Right renal cortex interstitium (tissue), 3 donors: ENCODE data around the gene AP1S3. TPM values are rescaled to one million over a fixed set of nuclear protein-coding genes. Genes with fewer than 3 reads are reported as not detected.
"Not testable (repeated sequence)": the region's sequence is repeated elsewhere in the genome, so short reads cannot be mapped to it uniquely, and the experiment has no call there.

Source experiments
- DNase-seq, 3 donors: peaks; one replicate each; pipeline ENCODE4 v3.0.0-alpha.2; 2013; ENCODE audit warnings: low read depth in 3 of 3, low spot score in 2 of 3
- polyA plus RNA-seq, 3 donors: library from polyadenylated mRNA; unstranded; fragments of 120-200 nt; gene quantifications; one replicate each; pipeline ENCODE4 v1.2.1, GENCODE V29; 2013; ENCODE audit not compliant: insufficient read length in 3 of 3

AP1S3 gene
- polyA plus RNA-seq, 3 donors, result 11.2 to 13.5 (median 12.6) TPM

DNA sequence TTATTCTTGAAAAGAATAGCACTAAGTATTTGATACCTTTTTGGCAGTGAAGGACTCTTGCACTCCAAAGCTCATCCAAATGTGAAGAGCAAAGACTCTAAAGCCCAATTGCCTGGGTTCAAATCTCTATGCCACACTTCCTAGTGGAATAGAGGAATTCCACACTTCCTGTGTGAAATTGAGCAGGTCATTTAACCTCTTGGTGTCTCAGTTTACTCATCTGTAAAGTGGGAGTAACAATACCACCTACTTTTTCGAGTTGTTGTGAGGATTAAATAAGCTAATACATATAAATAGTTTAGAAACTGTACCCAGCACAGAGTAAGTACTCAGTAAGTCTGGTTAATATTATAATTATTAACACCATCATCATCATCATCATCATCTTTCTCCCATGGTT, 72.6 kb downstream of the AP1S3 start:
- no peak for DNase-seq

DNA sequence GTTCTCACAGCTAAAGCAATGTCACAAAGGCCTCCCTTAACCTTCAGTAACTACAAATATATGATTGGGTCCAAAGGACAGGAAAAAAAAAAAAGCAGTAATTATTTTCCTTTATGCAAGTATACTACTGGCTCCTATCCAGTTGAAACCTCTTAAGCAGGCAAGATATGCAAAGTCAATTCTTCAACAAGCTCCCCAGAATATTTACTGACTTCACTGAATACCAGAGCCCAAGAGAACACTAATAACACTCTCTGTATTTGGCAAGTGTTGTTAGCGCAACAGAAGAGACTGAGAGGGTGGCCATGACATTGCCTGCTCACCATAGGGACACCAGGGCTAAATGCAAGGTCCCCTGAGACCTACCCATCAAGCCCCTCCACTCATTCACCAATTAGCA, 74.5 kb downstream of the AP1S3 start:
- DNase-seq, result no peak

DNA sequence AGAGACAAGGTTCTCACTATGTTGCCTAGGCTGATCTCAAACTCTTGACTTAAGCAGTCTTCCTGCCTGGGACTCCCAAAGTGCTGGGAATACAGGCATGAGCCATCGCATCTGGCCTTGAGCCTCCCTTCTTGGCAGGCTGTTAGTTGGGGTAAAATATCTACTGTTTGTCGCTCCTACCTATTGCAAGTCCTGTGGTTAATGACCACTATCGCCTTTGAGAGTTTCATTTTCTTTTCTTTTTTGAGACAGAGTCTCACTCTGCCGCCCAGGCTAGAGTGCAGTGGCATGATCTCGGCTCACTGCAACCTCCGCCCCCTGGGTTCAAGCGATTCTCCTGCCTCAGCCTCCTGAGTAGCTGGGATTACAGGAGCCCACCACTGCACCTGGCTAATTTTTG, 75.6 kb downstream of the AP1S3 start:
- DNase-seq, result not testable (repeated sequence)

DNA sequence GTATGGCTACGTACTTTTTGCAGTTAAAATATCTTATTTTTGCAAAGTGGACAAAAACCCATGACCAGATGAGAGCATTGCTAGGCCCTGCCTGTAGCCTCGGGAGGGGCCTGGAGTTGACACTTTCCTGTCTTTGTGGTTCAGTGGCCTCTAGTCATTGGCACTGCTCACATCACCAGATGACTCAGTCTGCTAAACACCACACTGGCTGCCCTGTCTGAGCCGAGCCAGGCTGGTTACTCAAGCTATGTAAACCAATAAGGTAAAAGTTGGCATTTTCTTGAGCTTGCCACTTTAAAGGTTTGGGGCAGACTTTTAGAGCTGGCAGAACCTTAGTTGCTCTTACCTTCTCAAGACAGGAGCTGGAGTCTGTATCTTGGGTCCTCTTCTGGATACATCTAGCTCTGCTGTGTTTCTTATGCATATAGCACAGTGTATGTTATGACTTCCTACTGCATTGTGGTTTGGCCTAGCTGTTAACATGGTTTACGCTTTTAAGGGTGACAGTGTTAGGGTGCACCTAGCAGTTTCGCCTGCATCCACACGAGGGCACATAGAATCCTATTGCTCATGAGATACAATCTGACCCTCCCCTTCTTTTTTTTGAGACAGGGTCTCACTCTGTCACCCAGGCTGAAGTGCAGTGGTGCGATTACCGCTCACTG, 76.4 kb downstream of the AP1S3 start:
- DNase-seq, result no peak

DNA sequence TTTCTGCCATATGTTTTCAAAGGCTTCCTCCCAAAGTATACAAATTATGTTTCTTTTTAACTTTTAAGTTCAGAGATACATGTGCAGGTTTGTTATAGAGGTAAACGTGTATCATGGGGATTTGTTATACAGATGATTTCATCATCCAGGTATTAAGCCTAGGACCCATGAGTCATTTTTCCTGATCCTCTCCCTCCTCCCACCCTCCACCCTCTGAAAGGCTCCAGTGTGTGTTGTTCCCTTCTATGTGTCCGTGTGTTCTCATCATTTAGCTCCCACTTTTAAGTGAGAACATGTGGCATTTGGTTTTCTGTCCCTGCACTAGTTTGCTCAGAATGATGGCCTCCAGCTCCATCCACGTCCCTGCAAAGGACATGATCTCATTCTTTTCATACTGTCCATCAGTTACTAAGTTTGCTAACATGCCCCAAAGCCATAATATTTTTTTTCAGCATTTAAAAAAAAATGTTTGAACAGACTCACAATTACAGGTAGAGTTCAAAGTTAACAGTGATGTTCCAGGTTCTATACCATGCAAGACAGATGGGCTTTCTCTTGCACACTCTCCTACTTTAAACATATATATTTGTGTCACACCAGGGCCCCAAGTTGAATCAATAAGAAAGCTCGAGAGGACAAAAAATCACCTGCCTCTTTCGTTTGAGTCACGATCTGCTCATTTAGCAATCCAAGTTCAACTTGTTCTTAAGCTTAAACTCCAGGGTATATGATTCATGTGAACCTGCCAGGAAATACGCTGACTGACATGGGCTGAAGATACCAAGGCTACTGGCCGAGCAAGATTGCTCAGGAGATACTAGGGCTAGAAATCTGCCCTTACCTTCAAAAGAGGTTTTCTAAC, 77.6 kb downstream of the AP1S3 start:
- DNase-seq, result no peak

DNA sequence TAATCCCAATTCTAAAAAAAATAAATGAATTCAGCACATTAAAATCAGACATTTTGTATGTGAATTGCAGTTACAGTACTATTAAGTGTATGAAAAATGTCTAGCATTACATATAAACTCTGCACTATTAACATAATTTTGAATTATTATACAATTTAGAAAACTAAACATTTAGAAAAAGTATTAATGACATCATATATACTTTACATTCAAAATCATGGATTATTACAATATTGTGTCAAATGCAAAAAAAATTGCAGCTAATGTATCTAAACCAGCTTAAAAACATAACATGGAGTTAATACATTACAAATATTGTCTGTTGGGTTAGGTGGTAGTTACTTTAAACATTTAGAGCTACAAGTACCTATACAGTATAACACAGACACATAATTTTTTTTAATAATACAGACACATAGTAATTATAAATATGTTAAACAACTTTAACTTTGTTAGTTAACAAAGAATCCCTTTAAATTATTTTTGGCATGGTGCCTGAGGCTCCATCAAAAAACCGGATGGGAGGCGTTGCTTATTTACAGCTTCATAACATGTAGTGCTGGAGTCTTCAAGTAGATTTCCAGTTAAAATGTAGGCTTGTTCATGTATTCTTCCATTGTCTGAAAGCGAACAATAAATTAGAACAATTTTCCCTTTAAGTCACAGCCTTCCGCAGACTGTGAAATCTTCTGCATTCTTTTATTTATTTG, 79.1 kb downstream of the AP1S3 start:
- no peak for DNase-seq

DNA sequence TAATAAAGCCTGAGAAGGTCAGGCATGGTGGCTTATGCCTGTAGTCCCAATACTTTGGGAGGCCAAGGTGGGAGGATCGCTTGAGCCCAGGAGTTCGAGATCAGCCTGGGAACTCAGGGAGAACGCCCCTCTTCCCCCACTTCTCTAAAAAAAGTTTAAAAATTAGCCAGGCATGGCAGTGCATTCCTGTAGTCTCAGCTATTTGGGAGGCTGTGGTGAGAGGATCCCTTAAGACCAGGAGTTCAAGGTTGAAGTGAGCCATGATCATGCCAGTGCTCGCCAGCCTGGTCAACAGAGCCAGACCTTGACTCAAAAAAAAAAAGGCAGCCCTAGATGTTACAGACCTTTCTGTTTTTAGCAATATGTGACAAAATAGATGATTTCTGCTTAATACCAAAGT, 83.4 kb downstream of the AP1S3 start:
- no peak for DNase-seq

DNA sequence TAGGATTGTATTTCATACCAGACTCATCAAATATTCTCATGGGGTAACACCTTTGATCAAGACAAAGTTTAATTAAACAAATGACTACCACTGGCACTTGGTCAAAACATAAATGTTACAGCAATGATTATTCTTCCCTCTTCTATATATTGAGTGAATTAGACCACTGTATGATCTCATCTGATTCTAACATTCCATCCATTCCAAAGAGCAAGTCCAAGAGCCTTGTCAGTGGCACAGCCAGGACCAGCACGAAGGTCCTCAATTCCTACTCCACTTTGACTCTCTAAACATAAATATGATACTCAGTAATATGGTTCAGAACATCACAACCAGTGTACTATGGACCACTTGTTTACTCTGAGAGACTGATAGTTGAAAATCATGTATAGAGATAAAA, 86.4 kb downstream of the AP1S3 start:
- DNase-seq, result no peak

DNA sequence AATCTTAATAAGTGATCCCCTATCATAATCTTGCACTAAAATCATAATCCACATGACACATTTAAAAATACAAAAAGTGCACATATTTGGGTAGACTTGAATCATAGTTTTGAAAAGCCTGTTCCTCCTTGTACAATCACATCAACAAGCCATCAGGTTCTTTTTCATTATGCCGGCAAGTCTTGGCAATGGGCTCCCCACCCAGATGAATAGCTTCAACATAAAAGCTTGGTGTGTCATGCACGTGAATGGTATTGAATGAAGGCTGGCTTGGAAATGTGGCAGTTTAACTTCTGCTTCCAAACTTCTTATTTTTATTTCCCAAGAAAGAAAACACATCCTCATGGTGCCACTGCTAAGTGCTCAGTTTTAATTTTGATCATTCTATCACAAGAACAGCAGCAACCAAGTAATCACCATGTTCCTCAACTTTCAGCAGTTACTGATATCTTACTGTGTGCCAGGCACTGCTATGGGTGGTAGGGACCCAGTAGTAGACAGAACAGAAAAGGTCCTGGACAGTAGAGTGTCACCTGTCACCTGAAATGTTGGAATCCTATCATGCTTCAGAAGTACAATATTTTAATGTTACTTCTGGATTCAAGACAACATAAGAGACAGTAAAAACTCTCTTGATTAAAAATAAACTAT, 89.9 kb downstream of the AP1S3 start:
- DNase-seq, result no peak

DNA sequence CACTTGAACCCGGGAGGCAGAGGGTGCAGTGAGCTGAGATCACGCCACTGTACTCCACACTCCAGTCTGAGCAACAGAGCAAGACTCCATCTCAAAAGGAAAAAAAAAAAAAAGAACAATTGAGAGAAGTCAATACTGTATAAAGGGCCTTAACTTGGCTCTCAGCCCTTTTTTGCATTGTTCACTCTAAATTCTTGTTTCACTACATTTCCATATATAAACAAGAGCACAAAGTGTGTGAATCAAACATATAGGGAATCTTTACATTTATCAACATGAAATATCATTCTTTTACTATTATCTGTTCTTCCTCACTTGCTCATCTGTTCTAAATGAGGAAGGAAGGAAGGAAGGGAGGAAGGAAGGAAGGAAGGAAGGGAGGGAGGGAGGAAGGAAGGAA, 90.8 kb downstream of the AP1S3 start:
- no peak for DNase-seq

DNA sequence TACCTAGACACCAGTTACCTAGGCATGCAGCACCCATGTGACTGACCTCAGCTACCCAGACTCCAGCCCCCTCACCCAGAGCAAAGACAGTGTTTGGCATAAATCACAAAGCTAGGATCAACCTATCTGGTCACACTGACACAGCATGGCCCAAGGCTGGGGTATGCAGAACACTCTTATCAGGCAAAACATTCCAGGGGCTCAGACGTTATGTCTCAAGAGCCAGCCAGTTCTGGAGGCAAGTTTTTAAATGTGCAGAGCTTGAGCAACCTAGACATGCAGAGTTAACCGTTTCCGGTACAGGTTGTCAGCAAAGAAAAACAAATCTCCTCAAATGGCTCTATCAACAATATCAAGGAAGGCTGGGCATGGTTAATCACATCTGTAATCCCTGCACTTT, 92.8 kb downstream of the AP1S3 start:
- DNase-seq, result no peak

DNA sequence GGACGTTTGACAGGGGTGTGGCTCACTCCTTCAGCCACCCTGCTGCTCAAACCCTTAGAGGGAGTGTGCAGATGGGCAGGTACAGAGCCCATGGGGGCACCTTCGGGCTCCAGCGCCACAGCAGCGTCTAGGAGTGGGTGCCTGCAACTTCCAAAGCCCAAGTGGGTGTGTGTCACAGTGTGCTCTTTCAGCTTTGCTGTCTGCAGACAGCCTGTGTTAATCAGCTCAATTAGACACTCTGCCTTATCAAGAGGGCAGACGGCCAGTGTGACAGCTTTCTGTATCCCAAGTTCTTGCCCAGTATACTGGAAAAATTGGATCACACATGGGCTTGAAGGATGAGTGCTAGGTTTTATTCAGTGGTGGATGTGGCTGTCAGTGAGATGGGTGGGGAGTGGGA, 96.7 kb downstream of the AP1S3 start:
- DNase-seq, result no peak

DNA sequence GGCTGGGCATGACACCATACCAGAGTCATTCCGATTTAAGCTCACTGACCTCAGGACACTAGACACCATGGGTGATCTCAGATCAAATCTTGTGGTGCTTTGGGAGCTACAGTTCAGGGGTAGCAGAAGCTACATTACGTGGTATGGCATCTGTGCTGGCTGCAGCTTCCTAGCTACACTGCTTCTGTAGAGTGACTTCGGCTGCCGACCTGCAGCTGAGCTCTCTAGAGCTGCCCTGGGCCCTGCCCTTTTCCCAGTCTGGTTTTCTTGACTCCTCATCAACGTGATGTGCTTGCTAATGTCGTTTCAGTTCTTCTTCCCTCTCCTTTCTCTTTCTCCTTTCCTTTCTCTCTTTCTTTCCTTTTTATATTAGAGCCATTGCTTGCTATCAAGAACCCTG, 100.2 kb downstream of the AP1S3 start:
- DNase-seq, result no peak

DNA sequence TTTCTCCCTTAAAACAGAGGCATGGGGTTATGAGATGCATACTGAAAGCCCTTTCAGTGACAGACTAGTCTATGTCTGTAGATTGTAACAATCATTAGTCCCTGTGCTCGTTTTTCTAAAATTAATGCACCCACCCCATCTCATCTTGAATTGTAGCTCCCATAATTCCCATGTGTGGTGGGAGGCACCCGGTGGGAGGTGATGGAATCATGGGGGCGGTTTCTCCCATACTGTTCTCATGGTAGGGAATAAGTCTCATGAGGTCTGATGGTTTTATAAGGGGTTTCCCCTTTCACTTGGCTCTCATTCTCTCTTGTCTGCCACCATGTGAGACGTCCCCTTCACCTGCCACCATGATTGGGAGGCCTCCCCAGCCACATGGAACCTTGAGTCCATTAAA, 100.9 kb downstream of the AP1S3 start:
- no peak for DNase-seq

DNA sequence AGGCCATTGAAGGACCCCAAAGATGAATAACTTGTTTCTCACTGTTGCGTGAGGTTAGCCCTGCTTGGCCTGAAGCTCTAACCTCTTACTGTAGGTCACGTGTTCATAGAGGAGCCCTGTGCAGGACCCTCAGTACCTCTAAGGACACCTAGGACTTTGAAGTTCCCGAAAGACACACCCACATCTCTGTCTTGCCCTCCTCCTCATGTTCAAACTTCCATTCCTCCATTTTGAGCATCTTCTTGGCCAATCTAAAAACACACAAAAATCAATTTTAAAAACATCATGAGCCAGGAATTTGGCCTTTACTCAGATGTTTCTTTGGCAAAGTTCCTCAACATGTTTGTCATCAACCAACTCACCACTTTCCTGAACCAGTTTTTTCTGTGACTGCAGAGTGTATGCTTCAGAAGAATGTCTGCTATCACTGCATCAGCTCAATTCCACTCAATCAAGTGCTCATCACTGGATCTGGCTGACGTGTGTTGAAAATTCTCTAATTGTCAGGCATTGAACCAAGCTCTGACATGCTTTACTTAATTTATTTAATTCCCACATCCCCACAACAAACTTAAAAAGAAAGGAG, 101.6 kb downstream of the AP1S3 start:
- DNase-seq, result no peak

DNA sequence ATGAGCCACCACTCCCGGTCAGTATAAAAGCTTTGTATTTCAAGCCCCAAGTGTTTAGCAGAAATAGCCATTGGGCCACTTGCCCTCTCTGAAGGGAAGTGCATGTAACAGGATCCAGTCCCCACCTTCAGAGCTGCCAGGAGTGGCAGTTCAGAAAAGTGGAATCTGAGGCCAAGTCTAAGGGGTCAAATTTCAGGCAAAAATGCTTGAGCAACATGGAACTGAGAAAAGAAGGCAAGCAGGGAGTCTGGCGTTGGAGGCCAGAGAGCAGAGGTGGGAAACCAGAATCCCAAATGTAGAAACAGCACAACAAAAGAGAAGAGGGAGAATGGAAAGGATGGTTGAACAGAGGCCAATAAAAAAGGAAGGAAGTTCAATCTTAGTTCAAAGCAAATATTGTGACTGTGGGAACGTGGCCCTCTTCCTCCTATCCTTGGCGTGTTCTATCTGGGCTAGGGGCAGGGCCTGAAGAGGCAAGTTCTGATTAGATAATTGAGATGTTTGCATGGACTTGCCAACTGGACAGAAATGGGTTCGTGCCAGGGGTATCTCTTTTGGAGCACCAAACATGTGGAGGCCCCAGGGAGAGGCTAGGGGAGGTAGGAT, 102.2 kb downstream of the AP1S3 start:
- DNase-seq, result no peak

DNA sequence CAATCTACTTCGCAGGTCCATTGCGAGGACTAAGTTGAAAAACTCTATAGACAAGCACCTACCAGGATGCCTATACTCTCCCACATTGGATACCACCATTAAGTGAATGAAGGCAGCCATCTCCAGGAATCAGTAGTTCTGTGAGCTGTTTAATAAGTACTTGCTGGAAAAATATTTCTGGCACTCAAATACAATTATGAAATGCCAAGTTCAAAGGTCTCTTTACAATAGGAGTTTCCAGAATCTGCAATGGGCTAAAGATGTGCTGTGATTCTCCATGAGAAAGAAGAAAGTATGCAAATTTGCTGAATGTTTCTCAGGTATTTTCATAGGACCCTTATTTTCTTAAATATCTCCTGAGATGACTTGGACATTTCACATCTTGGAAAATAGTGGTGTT, 103.0 kb downstream of the AP1S3 start:
- no peak for DNase-seq

DNA sequence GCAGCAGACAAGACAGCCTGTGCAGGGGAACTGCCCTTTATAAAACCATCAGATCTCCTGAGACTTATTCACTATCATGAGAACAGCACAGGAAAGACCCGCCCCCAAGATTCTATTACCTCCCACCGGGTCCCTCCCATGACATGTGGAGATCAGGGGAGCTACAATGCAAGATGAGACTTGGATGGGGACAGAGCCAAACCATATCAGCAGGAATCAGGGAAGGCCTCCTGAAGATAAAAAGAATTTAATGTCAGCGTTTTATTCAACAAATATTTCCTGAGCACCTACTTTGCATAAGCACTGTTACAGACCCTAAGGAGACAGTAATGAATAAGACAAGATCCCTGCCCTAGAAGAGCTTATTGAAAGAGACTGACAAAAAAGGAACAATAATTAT, 105.0 kb downstream of the AP1S3 start:
- no peak for DNase-seq

DNA sequence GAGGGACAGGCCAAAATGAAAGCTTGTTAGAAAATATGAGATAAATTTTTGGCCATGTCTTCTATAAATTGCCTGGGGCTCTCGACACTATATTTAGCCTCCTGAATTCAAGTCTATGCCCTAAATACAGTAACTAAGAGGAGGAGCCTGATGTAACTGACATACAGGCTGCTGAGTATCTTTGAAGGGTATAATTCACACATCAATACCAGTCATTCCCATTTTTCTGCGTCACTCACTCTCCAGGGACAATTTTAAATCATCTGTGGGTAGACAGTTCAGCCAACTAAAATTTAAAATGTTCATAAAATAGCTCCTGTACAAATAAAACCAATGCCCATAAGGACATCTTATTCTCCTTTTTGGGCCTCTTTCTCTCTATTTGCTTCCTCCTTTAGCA, 105.9 kb downstream of the AP1S3 start:
- DNase-seq, result no peak

DNA sequence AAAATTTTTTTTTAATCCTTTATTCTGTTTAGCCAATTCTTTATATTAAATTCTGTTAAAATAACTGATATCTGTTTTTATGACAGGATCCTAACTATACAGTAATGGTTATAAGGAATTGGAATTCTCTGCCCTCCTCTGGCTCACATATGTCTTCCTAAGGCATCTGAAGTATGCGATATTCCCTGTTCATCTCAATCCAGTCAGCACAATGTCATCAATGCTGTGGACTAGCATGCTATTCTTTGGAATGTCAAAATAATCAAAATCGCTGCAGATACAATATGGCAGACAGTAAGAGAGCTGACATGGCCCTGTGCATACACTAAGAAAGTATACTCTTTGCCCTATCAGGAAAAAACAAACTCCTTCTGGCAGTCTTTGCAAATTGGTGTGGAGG, 107.6 kb downstream of the AP1S3 start:
- DNase-seq, result no peak
